Right ventricle myocardium inferior (tissue), 1 donor: ENCODE results near the gene CAST. TPM values are rescaled to one million over a fixed set of nuclear protein-coding genes. Genes with fewer than 3 reads are reported as not detected.

ENCODE experiments used
- ATAC-seq: fragments of 200-7000 bp; cut with Tn5 transposase; one replicate; pipeline ENCODE4 v1.9.1; 2020; ENCODE audit warnings: mild to moderate bottlenecking, moderate library complexity
- DNase-seq: peaks from one replicate; pipeline ENCODE4 v3.0.0; 2021; ENCODE audit errors: missing footprints
- intact Hi-C: fragments of 100-400 bp; cut with DNase I; formaldehyde crosslinking; loops from one replicate; pipeline ENCODE4 v1.11.0; 2022
- total RNA-seq: library from RNA; stranded (reverse); fragmentation: NEBNext Ultra II Directional; extraction: Animal tissue kit (Norgen Biotek cat#: 25700); gene quantifications from one replicate; pipeline ENCODE4 v1.2.1, GENCODE V29; 2021
- donor health status: DM: no; HTN: yes; CAD: no; lungs with severe emphysema.

Gene CAST
- total RNA-seq, 1 donor from 2014 or later: 461 TPM

GRCh38 chr5:96816991-96817390, 154.8 kb downstream of the CAST start:
- ATAC-seq: no peak
- intact Hi-C loops: no loop called here
- DNase-seq: no peak

GRCh38 chr5:96817506-96817905, 155.3 kb downstream of the CAST start:
- DNase-seq (no peak), ATAC-seq (no peak)
- intact Hi-C loops: no loop called here

GRCh38 chr5:96818125-96818788, 156.1 kb downstream of the CAST start:
- intact Hi-C loops: no loop called here

GRCh38 chr5:96819806-96820205, 157.6 kb downstream of the CAST start:
- ATAC-seq (no peak), DNase-seq (no peak)
- intact Hi-C loops: no loop called here

More at GRCh38 chr5:96818125-96818788, 156.1 kb downstream of the CAST start:
- ATAC-seq (no peak), DNase-seq (no peak)

DNA sequence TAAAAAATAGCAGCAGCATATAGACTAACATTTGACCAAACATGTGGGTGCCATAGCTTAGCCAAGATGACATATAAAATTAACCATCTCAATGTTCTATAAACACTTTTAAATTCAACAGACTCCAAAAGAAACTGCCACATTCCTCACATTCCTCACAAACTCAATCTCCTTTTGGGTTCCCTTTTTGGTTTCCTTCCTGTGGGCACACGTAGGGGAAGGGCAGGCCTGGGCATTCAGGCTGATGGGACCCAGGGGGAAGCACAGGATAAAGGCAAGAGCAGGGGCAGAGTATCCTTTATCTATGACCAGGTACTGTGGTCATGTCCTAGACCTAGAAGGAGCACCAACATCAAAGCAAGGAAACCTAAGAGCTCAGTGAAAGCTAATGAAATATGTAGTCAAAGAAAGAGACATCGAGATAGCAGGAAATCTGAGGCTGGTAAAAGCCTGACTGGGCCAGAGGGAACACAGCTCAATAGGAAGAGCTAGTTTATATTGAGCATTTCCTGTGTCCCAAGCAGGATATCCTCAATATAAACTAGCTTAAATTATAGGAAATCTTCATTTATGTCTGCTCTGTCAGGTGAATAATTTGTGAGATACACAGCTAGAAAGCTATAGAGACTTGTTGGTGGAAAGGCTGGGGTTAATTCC, 159.2 kb downstream of the CAST start:
- no peak for ATAC-seq
- intact Hi-C loops: no loop called here
- no peak for DNase-seq

DNA sequence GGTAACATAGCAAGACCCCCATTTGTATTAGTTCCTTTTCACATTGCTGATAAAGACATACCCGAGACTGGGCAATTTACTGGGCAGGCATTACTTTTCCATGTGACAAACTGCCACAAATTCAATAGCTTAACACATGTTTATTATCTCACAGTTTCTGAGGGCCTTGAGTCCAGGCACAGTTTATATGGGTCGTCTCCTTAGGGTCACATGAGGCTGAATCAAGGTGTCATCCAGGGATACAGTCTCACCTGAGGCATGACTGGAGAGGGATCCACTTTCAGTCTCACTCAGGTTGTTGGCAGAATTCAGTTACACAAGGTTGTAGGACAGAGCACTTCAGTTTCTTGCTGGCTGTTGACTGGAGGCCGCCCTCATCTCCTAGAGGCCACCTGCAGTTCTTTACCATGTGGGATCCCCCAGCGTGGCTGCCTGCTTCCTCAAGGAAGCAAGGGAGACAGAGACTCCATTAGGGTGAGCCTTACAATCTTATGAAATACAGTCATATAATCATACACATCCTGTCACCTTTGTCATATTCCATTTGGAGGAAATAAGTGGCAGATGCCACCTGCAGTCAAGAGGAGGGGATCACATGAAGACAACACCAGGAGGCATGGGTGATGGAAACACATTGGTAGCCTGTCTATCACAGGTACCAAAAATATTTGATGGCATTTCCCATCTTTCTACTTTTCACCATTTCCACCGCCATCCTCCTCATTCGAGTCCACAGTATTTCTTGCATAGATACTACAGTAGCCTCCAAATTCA, 160.7 kb downstream of the CAST start:
- intact Hi-C loops: no loop called here
- ATAC-seq (no peak), DNase-seq (no peak)

DNA sequence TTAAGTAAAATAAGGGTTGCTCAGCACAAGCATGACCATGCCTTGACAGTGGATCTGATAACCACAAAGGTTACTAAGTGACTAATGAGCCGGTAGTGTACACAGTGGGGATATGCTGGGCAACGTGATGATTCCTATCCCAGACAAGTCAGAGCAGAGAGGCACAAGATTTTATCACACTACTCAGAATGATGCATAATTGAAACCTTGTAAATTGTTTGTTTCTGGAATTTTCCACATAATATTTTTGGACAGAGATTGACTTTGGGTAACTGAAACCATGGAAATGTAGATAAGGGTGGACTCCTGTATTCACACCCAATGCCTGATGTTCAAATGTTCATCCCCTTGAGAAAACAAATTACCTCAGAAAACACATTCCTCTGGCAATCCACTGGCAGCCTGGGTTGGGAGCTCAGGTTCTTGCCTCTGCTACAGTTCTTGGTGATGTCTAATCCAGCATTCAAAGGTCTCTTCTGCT, 161.8 kb downstream of the CAST start:
- DNase-seq: no peak
- intact Hi-C loops: no loop called here
- ATAC-seq: no peak

Other genes with a start within 250 kb of the CAST start
- gene PCSK1, start 229.1 kb upstream of the CAST start, total RNA-seq: 0.05 TPM
- gene ERAP1, start 145.6 kb downstream of the CAST start, total RNA-seq: 40.0 TPM
- 6.4 TPM for gene ERAP2, start 214.1 kb downstream of the CAST start, total RNA-seq